AG04449 (cell line): ENCODE measurements around the gene MMRN2.

Experiments used
- CTCF ChIA-PET: fragments of 350-600 bp; formaldehyde crosslinking; extraction: SDS; loops from one replicate; lab custom pipeline; 2021; ENCODE audit warnings: antibody characterized with exemption; lab: Yijun Ruan, JAX
- POLR2A ChIA-PET: fragments of 400-600, 350-600 bp; formaldehyde crosslinking; extraction: SDS; loops from one replicate; lab custom pipeline; 2020; ENCODE audit warnings: antibody characterized with exemption, inconsistent platforms; lab: Yijun Ruan, JAX
- DNase-seq: peaks from one replicate; pipeline ENCODE4 v3.0.0-alpha.2; 2010; ENCODE audit warnings: low read depth, low spot score
- H3K4me3 ChIP-seq: 2 replicates; pipeline ENCODE4 v1.5.1; 2011; ENCODE audit warnings: low read depth, mild to moderate bottlenecking, control low read depth, low read length
- TF ChIP-seq, protein P1 (sequence below): IDR thresholded peaks from one replicate; pipeline ENCODE4 v1.5.1; 2011; ENCODE audit warnings: mild to moderate bottlenecking, moderate library complexity, low read length, control low read depth, inconsistent platforms; ENCODE audit not compliant: insufficient read depth; ENCODE audit errors: missing control alignments

MMRN2 gene

DNA sequence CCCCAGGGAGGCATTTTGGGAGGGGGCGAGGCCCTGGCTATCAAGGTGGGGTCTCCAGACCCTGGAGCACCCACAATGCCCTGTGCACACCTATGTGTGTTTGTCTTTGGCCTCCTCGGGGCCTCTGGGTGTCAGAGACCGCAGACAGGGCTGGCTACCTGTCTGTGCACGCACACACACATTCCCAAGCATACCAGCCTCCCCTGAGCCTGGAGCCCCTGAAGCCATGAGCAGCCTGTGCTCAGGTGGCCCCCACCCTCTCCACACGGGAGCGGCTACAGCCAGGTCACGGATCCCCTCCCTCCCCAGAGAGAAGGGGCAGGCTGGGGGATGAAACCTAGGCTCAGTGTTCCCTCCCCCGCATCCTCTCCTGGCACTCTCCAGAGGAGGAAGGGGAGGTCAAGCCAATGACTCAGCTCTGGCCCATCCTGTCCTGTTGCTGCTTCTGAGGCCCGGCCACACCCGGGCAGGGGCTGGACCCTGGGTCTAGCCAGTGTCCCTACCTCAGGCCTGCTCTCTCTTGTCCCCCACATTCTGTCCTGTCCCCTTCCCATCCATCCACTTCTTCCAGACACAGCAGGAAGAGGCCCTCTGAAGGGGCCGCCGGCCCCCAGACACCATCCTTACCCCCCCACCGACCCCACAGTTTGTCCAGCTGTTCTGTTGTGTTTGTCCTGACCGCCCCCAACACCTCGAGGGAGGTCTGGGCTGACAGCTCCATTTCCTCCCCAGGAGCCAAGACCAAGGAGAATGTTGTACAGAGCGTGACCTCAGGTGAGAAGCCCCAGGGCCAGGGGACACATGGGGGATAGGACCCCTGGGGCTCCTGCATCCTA lies 1.7 kb upstream of the MMRN2 start:
- CTCF ChIA-PET = interaction anchor here (0.8 to 10.1 kb wide), 5 partner anchors 9 to 271 kb away, joined by 3 to 171 read pairs (median 9); partner anchors contain the start of gene ADIRF
- POLR2A ChIA-PET = no interaction called here
- DNase-seq = no peak
- no peak overlapping the region for H3K4me3 ChIP-seq
- TF ChIP-seq, protein P1, sequence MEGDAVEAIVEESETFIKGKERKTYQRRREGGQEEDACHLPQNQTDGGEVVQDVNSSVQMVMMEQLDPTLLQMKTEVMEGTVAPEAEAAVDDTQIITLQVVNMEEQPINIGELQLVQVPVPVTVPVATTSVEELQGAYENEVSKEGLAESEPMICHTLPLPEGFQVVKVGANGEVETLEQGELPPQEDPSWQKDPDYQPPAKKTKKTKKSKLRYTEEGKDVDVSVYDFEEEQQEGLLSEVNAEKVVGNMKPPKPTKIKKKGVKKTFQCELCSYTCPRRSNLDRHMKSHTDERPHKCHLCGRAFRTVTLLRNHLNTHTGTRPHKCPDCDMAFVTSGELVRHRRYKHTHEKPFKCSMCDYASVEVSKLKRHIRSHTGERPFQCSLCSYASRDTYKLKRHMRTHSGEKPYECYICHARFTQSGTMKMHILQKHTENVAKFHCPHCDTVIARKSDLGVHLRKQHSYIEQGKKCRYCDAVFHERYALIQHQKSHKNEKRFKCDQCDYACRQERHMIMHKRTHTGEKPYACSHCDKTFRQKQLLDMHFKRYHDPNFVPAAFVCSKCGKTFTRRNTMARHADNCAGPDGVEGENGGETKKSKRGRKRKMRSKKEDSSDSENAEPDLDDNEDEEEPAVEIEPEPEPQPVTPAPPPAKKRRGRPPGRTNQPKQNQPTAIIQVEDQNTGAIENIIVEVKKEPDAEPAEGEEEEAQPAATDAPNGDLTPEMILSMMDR = no peak

DNA sequence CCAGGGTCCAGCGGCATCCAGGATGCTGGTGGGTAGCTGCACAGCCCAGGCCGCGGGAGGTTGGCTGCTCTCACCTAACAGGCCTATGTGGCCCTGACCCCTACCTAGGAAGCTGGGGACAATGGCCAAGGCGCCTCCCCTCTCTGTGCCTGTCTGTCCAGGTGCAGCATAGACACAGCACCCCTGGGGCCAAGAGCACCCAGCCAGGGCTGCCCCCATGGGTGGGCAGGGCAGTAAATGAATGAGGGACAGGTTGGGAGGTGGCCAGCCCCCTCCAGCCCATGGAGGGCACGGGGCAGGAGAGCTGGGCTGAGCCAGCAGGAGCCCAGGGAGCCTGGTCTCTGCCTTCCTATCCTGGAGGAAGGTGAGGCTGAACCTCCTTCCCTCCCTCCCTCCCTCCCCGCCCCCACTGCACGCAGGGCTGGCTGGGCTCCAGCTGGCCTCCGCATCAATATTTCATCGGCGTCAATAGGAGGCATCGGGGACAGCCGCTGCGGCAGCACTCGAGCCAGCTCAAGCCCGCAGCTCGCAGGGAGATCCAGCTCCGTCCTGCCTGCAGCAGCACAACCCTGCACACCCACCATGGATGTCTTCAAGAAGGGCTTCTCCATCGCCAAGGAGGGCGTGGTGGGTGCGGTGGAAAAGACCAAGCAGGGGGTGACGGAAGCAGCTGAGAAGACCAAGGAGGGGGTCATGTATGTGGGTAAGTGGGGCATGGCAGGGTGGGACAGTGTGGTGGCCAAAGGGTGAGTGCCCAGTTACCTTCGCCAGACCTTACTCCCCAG lies 893 bp upstream of the MMRN2 start, which contains the start of gene SNCG:
SNCG (plus strand) TSS at position 484 of the 785 bp plus-strand sequence; CDS start at position 583, 99 bp downstream.
- no peak within 1 kb of the TSS for H3K4me3 ChIP-seq
- POLR2A ChIA-PET = no interaction called here
- TF ChIP-seq, protein P1 = no peak
- CTCF ChIA-PET = interaction anchor here (3.0 to 10.1 kb wide), 3 partner anchors 10 to 265 kb away, joined by 9 to 171 read pairs (median 79); partner anchors contain the start of gene ADIRF
- DNase-seq = no peak

DNA sequence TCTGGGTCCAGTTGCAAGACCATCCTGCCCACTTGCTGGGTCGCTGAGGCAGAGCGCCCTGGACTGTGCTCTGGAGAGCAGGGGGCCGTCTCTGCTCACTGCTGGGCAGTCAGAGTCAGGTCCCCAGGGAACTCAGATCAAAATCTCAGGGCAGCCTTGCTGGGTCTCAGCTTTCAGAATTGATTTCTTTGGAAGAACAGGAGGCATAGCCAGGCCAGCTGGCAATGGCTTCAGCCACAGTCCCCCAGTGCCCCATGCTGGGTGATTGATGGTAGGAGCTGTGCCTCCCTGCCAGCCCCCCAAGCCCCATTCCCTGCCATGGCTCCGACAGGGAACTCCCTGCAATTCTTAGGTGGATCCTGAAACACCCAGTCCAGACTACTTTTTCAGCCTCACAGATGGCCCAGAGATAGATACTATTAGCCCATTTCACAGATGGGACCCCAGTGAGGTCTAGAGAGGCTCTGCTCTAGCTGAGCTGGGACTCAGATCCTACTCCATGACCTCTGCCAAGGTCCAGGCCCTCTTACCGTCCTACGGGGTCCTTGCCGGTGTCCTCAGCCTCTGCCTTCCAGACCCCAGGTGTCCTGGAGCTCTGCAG lies 467 bp downstream of the MMRN2 start:
- POLR2A ChIA-PET = no interaction called here
- no peak overlapping the region for H3K4me3 ChIP-seq
- TF ChIP-seq, protein P1 = no peak
- CTCF ChIA-PET = interaction anchor here (0.7 to 10.1 kb wide), 4 partner anchors 11 to 268 kb away, joined by 3 to 171 read pairs (median 41); partner anchors contain the start of gene ADIRF
- no peak for DNase-seq

DNA sequence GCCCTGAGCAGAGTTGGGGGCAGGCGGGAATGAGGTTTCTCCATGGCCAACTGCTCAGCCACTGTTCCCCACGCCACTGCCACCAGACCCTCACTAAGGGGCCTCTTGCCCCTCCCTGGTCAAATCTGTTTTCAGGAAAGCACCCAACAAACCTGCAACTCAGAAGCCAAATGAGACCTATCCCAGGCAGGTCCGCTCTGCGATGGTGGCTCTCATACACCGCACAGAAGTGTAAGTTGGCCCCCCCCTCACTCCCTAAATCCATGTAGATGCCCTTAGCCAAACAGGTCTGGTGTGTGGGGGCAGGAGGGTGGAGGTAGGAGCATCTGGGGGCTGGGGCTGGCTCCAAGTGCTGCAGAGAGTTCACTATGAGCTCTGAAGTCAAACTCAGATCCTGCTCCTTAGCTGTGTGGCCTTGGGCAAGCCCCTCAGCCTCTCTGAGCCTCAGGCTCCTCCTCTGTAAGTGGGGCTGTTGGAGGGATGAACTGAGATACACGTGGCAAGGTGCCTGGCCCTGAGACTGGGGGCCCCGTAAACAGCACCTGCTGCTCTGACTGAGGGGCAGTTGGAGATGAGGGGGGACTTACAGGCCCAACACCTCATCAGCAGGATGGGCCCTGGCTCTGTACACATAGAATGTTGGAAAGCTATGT lies 1.1 kb downstream of the MMRN2 start:
- H3K4me3 ChIP-seq = no peak overlapping the region
- CTCF ChIA-PET = interaction anchor here (5.4 to 10.1 kb wide), 2 partner anchors 12 to 13 kb away, joined by 79 to 171 read pairs; partner anchors contain the start of gene ADIRF
- TF ChIP-seq, protein P1 = no peak
- POLR2A ChIA-PET = no interaction called here
- DNase-seq = no peak

DNA sequence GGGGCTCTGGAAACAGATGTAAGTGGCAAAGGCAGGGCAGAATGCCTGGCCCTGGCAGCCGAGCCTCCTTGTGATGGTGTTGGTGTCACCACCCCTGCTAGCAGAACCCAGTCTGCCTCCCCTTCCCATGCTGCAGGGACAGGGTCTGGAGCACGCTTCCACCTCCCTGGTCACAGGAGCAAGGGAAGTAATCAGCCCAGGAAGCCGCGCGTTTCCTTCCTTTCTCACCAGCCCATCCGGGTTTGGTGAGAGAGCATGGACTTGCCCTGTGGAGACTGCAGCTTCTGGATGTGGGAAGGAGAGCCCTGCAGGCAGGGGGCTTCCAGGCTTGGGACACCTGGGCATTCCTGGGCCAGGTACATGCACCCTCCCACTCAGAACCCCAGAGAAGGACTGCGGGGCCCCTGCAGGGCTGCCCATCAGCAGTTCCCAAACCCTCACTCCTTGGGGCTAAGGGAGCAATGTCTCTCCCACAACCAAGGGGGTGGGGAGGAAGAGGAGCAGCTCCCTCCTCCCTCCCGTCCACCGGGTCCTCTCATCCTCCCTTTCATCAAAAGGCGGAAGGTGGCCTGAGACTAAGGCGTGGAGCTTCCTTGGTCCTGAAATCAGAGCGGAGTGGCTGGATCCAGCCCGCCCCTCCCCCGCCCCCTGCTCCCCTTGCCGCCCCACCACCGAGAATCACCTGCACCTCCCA lies 1.8 kb downstream of the MMRN2 start:
- TF ChIP-seq, protein P1 = no peak
- ChIA-PET CTCF (interaction anchor here (0.5 to 10.1 kb wide), 4 partner anchors 11 to 136 kb away, joined by 3 to 171 read pairs (median 52); partner anchors contain the start of gene ADIRF), POLR2A (no interaction called here)
- DNase-seq = no peak
- H3K4me3 ChIP-seq = no peak overlapping the region
